IPS DF 6.9 (cell line): Measurements from ENCODE around the gene KCNN2.
A peak's percentile ranks its signal among the peaks of the same experiment; 100 is the strongest.

Source experiments
- DNase-seq: peaks from one replicate; pipeline ENCODE4 v3.0.0-alpha.2; 2013; ENCODE audit warnings: low read depth, low spot score
- H3K27ac ChIP-seq: one replicate; pipeline ENCODE4 v1.5.1; 2013; ENCODE audit warnings: low read length, control low read depth
- H3K27me3 ChIP-seq: 2 replicates; pipeline ENCODE4 v1.6.1; 2013; ENCODE audit warnings: mild to moderate bottlenecking, low read length; ENCODE audit not compliant: control insufficient read depth, insufficient read depth
- H3K36me3 ChIP-seq: 2 replicates; pipeline ENCODE4 v1.6.1; 2013; ENCODE audit warnings: low read length; ENCODE audit not compliant: control insufficient read depth, insufficient read depth
- H3K4me1 ChIP-seq: 2 replicates; pipeline ENCODE4 v1.6.1; 2013; ENCODE audit warnings: low read length; ENCODE audit not compliant: control insufficient read depth, insufficient read depth
- H3K4me3 ChIP-seq: 2 replicates; pipeline ENCODE4 v1.5.1; 2013; ENCODE audit warnings: mild to moderate bottlenecking, low read length
- H3K9me3 ChIP-seq: 2 replicates; pipeline ENCODE4 v1.6.1; 2013; ENCODE audit warnings: low read length, inconsistent platforms; ENCODE audit not compliant: control insufficient read depth, insufficient read depth
- WGBS: extraction: QIAGEN DNeasy Blood & Tissue Kit; methylation state at CpG from one replicate; pipeline ENCODE4 v1.1.7; 2013; ENCODE audit warnings: mixed read lengths, missing lambda C conversion rate; ENCODE audit not compliant: insufficient read length, insufficient coverage; 5-methylcytosine and 5-hydroxymethylcytosine counted together

Gene KCNN2

GRCh38 chr5:114361724-114362196, at the start of gene KCNN2:
Gene KCNN2, plus strand, starts transcription at chr5:114362070. Its CDS starts 70 bp downstream, at chr5:114362140.
- Histone ChIP-seq H3K36me3 (no peaks in the 10 kb centered on the region), H3K4me3 (peak within 1 kb of the TSS; percentile 72), H3K27me3 (no peaks in the 10 kb centered on the region; the same call in 1 of the 2 replicates), H3K9me3 (no peaks in the 10 kb centered on the region), H3K27ac (no peak within 1 kb of the TSS), H3K4me1 (no peaks in the 10 kb centered on the region)
- no peak for DNase-seq
- no CpG with 5 or more reads among the region's 33 CpGs for WGBS

GRCh38 chr5:114312658-114313057, 49.2 kb upstream of the KCNN2 start:
- Histone ChIP-seq H3K9me3 (no peaks in the 10 kb centered on the region), H3K4me1 (peaks cover 4% of the 10 kb centered on the region; the same call in 1 of the 2 replicates), H3K27ac (no peak overlapping the region), H3K4me3 (no peak overlapping the region), H3K36me3 (no peaks in the 10 kb centered on the region), H3K27me3 (no peaks in the 10 kb centered on the region)
- WGBS, result no CpG with 5 or more reads among the region's 1 CpG
- DNase-seq, result no peak

- no CpG with 5 or more reads among the region's 2 CpGs for WGBS
- no peak for DNase-seq
- Histone ChIP-seq H3K4me1 (no peaks in the 10 kb centered on the region), H3K27me3 (no peaks in the 10 kb centered on the region), H3K4me3 (no peak overlapping the region), H3K27ac (no peak overlapping the region), H3K36me3 (no peaks in the 10 kb centered on the region), H3K9me3 (no peaks in the 10 kb centered on the region)
Measured at GRCh38 chr5:114314061-114314460, 47.8 kb upstream of the KCNN2 start.

- Histone ChIP-seq H3K4me1 (no peaks in the 10 kb centered on the region), H3K9me3 (no peaks in the 10 kb centered on the region), H3K27ac (no peak overlapping the region), H3K4me3 (no peak overlapping the region), H3K27me3 (no peaks in the 10 kb centered on the region), H3K36me3 (no peaks in the 10 kb centered on the region)
- no CpG with 5 or more reads among the region's 4 CpGs for WGBS
- no peak for DNase-seq
Measured at GRCh38 chr5:114316167-114316566, 45.7 kb upstream of the KCNN2 start.

GRCh38 chr5:114317751-114318150, 44.1 kb upstream of the KCNN2 start:
- no peaks in the 10 kb centered on the region for H3K4me1 ChIP-seq
- H3K27me3 ChIP-seq, result no peaks in the 10 kb centered on the region
- no peak for DNase-seq
- no peaks in the 10 kb centered on the region for H3K9me3 ChIP-seq
- WGBS, result no CpG with 5 or more reads among the region's 6 CpGs
- no peaks in the 10 kb centered on the region for H3K36me3 ChIP-seq
- H3K4me3 ChIP-seq, result no peak overlapping the region
- no peak overlapping the region for H3K27ac ChIP-seq

- Histone ChIP-seq H3K4me3 (no peak overlapping the region), H3K27me3 (no peaks in the 10 kb centered on the region), H3K9me3 (no peaks in the 10 kb centered on the region), H3K4me1 (no peaks in the 10 kb centered on the region), H3K27ac (no peak overlapping the region), H3K36me3 (no peaks in the 10 kb centered on the region)
- WGBS, result no CpG with 5 or more reads among the region's 1 CpG
- no peak for DNase-seq
Measured at GRCh38 chr5:114319236-114319635, 42.6 kb upstream of the KCNN2 start.

GRCh38 chr5:114319821-114320220, 42.0 kb upstream of the KCNN2 start:
- no peak for DNase-seq
- no peak overlapping the region for H3K27ac ChIP-seq

GRCh38 chr5:114324282-114324681, 37.6 kb upstream of the KCNN2 start:
- no peak overlapping the region for H3K4me3 ChIP-seq
- H3K4me1 ChIP-seq, result no peaks in the 10 kb centered on the region
- WGBS, result no CpG with 5 or more reads among the region's 1 CpG
- no peak overlapping the region for H3K27ac ChIP-seq
- H3K9me3 ChIP-seq, result no peaks in the 10 kb centered on the region
- no peaks in the 10 kb centered on the region for H3K36me3 ChIP-seq
- DNase-seq, result no peak
- H3K27me3 ChIP-seq, result no peaks in the 10 kb centered on the region

More at GRCh38 chr5:114319821-114320220, 42.0 kb upstream of the KCNN2 start:
- H3K36me3 ChIP-seq, result no peaks in the 10 kb centered on the region
- H3K27me3 ChIP-seq, result no peaks in the 10 kb centered on the region
- H3K4me3 ChIP-seq, result no peak overlapping the region
- H3K9me3 ChIP-seq, result no peaks in the 10 kb centered on the region
- H3K4me1 ChIP-seq, result no peaks in the 10 kb centered on the region
- no CpG with 5 or more reads among the region's 1 CpG for WGBS

GRCh38 chr5:114325541-114325940, 36.3 kb upstream of the KCNN2 start:
- Histone ChIP-seq H3K27ac (no peak overlapping the region), H3K4me1 (no peaks in the 10 kb centered on the region), H3K4me3 (no peak overlapping the region), H3K9me3 (no peaks in the 10 kb centered on the region), H3K36me3 (no peaks in the 10 kb centered on the region), H3K27me3 (no peaks in the 10 kb centered on the region)
- DNase-seq, result no peak
- WGBS, result no CpG with 5 or more reads among the region's 3 CpGs

GRCh38 chr5:114327474-114327873, 34.4 kb upstream of the KCNN2 start:
- Histone ChIP-seq H3K27ac (no peak overlapping the region), H3K27me3 (no peaks in the 10 kb centered on the region), H3K4me1 (no peaks in the 10 kb centered on the region), H3K36me3 (no peaks in the 10 kb centered on the region), H3K4me3 (no peak overlapping the region), H3K9me3 (no peaks in the 10 kb centered on the region)
- WGBS, result no CpG with 5 or more reads among the region's 3 CpGs
- no peak for DNase-seq

GRCh38 chr5:114327987-114328386, 33.9 kb upstream of the KCNN2 start:
- WGBS, result no CpG with 5 or more reads among the region's 3 CpGs
- Histone ChIP-seq H3K9me3 (no peaks in the 10 kb centered on the region), H3K4me3 (no peak overlapping the region), H3K4me1 (no peaks in the 10 kb centered on the region), H3K27ac (no peak overlapping the region), H3K36me3 (no peaks in the 10 kb centered on the region), H3K27me3 (no peaks in the 10 kb centered on the region)
- no peak for DNase-seq
